Peyer's patch (tissue), 4 donors: ENCODE results near the gene SORBS2.

Source experiments
- CTCF ChIP-seq, 6 experiments: fragments of 450-650 bp in 4 of 6; fragments of 200-600 bp in 2 of 6; sonication (generic) in 1 of 6; IDR thresholded peaks; one replicate each; pipeline ENCODE4 v1.5.1; 2017 to 2019; ENCODE audit warnings: antibody characterized with exemption in 6 of 6, mild to moderate bottlenecking in 3 of 6, moderate library complexity in 1 of 6
- POLR2A ChIP-seq, 2 donors: fragments of 450-650 bp; IDR thresholded peaks; one replicate each; pipeline ENCODE4 v1.5.1; 2017; ENCODE audit warnings: antibody characterized with exemption in 2 of 2, mild to moderate bottlenecking in 2 of 2, moderate library complexity in 2 of 2

GRCh38 chr4:185623444-185624258, 188.3 kb downstream of the SORBS2 start:
- TF ChIP-seq POLR2A (IDR thresholded peaks at IDR 0.05): no peak
- no peak for TF ChIP-seq CTCF (IDR thresholded peaks at IDR 0.05)
